ENCODE results near the gene PTPRT.

The PTPRT gene

DNA sequence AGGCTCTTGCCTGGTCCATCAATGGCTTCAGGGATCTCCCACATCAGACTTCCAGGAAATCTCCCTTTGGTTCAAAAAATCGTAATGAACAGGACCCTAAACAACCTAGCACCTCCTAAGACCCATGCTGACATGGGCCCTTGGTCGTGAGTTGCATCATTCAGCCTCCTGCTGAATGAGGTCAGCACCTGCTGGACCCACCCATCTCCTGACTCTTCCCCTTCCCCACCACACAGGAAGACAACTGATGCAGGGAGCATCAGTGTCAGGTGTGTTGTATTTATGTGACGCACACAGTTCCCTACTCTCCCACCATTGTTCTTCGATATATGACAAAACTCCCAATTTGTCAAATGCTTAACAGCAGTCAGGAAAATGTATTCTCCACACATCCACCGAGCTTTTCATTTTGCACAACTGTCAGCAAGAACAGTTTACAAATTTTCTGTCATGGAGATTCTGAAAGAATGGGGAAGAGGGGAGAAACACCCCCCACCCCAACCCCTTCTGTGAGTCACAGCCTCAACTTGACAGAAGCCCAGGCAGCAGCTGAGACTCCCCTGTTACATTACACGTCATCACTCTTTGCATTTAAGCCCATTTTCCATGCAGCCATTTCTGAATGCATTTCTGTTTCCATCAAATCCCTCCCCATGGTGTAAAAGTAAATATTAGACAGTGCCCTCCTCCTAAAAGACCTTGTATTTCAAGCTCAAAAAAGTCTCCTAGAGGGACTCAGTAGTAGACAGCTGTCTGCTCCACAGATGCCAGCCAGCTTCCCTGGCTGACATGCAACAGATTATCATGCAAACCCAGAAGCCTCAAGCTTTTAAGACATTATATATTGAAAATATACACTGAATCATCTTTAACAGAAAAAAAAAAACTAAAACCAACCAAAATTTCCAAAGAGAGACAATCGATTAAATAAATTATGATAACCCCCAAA lies 577.5 kb downstream of the PTPRT start:
- no peak for DNase-seq (ENCODE audit: low read depth)

DNA sequence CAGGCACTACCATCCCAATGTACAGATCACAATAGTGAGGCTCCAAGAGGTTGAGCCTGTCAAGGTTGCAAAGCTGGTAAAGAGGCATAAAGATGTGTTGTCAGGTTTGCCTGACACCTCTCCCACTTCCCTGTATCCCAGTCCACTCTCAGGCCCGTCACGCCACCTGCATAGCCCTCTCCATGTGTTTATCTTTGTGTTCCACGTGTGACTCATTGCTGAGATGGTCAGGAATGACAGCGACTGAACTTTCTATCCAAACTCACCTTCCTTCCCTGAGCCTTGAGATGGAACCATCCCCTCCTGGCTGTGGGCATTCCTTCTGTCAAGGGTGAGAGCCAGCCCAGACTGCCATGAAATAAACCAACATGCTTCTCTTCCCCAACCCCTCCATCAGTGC lies 578.3 kb downstream of the PTPRT start:
- no peak for DNase-seq (ENCODE audit: low read depth)

DNA sequence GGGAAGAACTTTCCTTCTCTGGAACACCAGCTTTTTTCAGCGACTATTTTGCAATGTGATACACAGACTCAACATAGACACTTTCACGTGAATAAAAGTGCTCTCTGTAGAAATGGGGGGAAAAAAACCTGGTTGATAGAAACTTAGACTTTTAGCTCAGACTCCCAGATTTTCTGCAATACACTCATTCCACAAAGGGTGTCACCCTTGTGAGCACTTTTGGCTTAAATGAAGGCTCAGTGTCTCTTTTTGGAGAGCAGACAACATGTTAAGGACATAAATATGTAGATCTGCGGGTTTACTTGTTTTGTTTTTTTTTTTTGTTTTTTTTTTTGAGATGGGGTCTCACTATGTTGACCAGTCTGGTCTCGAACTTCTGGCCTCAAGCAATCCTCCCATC lies 579.6 kb downstream of the PTPRT start:
- no peak for DNase-seq (ENCODE audit: low read depth)

DNA sequence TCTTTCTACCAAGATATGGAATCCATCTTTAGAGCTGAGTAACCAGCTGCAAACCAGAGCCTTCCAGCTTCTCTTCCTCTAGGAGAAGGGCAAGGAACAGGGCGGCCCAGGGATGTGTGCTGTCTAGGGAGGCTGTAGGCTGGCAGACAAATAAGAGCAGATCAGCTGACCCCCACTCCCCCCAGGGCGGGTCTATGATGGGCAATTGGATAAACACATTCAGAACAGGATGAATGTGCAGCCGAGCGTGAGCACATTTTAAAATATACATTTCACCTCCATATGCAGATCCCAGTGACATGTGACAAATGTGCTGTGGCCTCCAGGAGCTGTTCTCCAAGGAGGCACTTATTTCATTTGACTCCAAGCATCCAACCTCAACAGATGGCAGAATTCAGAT lies 580.1 kb downstream of the PTPRT start:
- DNase-seq (ENCODE audit: low read depth) = no peak

DNA sequence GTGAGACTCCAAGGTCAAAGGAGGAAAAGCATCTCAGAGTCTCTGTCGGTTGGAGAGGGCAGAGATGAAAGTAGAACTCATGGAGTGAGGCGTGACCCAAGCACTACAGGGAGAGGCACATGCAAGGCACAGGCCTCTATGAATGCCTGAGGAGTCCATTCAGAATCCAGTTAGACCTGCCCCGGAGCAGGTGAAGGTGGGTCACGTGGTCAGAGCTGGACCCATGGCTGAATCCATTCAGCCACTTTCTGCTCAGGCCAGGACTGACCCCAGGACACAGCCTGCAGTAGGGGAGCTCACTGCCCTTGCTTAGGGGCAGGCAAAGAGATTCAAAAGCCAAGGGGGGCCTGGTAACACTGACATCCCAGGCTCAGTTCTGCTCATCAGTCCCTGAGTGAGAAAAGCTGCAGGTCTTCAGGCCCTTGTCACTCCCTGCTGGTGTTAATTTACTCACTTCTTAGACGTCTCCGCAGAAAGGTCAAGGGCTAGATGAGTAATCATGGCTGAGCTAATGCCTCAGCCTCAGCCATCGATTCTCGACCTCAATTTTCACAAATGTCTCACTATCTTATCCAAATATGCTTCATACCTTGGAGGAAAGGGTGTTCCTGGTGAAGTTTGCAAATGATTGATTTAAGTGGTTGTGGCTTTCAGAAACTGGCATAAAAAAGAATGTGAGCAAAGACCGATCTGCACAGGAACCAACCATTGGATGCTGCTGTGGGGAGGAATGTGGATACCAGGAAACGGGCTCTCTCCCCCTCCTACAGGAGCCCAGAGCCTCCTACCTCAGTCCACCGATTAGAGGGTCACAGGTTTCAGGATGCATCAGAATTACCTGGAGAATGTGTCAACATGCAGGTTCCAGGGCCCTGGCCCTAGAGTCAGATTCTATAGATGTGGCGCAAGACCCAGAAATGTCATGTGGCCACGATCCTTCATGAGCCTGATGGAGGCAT lies 584.4 kb downstream of the PTPRT start:
- no peak for DNase-seq (ENCODE audit: low read depth)

DNA sequence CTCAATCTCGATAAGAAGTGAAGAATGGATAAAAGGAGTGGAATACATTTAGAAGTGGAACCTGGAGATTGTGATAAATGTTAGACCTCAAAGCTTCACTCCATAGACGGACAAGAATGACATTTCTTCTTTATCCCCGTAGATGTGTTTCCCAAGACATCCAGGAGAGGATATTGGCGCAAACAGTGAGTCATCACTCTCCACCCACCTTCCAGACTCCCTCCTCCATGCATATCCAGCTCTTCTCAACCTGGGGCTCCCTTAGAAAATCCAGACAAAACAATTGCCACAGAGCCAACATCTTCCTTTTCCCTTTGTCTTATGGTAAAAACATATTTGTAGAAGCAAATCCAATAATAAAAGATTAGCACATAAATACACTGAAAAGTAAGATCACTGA lies 586.1 kb downstream of the PTPRT start:
- DNase-seq (ENCODE audit: low read depth) = no peak

DNA sequence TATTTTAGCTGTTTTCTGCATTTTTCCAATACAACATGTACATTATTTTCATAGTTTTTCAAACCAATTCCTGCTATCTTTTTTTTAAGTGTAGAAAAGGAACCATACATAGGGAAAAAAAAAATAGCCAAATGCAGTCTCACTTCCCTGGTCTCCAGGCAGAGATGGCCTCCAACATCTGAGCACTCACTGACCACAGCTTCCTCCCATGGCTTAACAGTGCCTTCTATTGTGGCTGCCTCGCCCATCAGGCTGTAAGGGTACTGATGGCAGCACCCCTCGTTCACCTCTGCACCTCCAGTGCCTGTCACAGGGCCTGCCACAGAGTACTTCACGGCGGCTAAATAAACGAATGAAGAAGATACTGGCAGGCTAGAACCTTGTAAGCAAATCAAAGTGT lies 591.1 kb downstream of the PTPRT start:
- DNase-seq (ENCODE audit: low read depth) = no peak

DNA sequence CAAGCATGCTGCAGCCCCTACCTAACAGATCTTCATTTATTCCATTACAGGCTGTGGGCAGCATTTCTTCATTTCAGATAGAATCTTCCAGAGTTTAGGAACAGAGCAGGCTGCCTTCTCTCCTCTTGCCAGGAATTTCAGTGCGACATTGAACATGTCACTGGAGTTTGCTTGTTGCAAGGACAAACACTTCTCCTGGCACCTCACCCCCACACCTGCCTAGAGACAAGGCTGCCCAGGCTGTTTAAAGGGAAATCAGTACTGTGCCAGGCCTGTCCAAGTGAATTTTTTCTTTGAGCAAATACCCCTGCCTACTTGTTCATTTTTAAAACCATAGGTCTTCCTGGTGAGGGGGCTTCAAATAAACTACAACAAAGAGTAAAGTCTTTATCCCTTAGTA lies 594.1 kb downstream of the PTPRT start:
- no peak for DNase-seq (ENCODE audit: low read depth)

DNA sequence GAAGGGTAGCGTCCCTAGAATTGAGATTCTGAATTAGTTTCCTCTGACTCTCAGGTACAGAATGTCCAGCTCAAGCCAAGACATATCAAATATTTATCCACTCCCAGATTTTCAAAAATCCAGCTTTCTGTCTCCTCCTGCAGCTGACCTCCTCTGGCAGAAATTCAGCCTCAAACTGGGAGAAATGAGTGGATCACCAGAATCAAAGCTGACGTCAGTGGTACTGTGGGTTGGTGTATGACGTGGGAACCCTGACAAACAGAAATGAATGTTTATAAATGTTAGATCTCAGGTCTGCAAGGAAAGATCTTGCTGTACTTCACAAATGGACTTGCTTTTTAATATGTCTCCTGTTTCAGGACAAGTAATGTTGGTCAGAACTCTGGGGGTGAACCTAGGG lies 595.0 kb downstream of the PTPRT start:
- no peak for DNase-seq (ENCODE audit: low read depth)

DNA sequence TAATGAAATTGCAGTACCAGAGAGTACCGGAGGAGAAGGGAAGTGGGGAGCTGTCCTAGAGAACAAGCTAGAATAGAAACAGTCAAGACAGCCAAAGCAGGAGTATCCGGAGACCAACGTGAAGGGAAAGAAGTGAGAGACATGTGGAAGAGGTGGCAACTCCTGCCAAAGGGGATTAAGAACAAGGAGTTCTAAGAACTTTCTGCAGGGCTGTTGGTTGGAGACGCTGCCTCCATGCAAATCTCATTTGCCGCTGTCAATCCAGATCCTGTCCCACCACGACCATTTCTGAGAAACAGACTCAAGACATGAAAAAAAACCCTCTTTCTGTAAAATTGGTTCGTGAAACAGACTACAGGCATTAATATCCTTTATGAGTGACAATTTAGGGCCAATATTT lies 595.7 kb downstream of the PTPRT start:
- DNase-seq (ENCODE audit: low read depth) = no peak

DNA sequence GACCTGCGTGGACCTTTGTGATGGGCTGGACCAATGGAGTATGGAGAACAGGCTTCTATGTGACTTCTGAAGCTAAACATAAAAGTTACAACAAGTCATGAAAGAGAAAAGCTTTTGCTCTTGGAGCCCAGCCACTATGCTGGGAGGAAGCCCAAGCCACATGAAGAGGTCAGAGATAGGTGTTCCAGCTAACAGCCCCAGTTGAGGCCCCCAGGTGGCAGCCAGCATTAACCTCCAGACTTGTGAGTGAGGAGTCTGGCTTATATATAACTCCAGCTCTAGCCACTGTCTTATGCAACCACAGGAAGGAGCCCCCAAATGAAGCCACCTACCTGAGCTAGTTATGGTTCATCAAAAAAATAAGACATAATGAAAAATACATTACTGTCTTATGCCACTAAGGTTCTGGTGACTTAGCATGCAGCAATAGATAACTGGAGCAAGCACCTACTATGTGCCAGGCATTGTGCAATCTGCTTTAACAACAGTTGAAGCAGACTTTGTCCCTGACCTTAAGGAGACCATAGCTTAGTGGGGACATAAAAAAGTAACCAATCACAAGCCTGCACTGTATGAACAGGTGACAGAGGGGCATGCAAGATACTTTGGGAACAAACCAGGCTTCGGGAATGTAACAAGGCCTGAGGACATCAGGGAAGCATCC lies 599.6 kb downstream of the PTPRT start:
- no peak for DNase-seq (ENCODE audit: low read depth)

DNA sequence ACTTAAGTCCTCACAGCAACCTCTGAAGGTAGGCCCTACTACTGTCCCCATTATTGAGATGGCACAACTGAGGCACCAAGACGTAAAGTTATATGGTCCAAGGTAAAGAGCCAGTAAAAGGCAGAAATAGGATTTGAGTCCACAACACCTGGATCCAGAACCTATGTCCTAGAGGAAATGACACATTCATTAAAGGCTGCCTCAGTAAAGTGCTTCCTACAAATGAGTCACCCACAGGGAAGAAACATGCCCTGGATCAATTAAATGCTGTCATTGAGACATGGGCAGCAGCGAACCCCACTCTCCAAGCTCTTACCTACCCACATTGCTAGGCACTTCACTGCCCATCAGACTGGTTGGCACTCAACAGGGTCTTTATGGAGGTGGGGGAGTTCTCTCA lies 600.9 kb downstream of the PTPRT start:
- DNase-seq (ENCODE audit: low read depth) = no peak

DNA sequence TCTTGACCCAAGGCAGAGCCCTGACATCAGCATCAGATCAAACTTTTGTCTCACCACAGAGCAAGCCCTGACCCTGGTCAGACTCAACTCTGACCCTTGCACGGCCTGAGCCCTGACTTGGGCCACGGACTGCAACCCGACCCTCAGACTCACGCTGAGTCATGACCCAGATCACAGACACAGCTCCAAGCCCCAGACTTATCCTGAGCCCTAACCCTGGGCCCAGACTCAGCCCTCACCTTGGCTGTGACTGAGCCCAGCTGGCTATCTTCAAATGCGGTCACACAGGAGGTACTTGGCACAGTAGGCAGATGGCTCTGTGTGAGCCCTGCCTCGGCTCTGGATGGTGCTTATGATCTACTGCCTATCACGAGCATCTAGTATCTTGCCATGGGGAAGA lies 602.3 kb downstream of the PTPRT start:
- no peak for DNase-seq (ENCODE audit: low read depth)

DNA sequence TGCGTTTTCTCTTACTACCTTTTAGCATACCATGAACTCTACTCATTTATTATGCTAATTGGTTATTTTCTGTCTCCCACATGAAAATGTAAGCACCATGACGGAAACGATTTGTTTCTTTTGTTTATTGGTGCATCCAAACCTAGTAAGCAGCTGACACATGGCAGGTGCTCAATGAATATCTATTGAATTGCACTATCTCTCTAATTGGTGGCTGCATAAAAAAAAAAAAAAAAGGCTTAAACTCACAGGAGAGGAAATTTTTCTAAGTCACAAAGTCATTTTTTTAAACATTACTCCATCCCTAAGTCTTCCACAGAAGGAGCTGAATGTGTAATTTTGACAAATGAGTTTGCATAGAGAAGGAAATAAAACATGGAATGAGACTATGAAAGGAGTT lies 608.4 kb downstream of the PTPRT start:
- DNase-seq (ENCODE audit: low read depth) = no peak

DNA sequence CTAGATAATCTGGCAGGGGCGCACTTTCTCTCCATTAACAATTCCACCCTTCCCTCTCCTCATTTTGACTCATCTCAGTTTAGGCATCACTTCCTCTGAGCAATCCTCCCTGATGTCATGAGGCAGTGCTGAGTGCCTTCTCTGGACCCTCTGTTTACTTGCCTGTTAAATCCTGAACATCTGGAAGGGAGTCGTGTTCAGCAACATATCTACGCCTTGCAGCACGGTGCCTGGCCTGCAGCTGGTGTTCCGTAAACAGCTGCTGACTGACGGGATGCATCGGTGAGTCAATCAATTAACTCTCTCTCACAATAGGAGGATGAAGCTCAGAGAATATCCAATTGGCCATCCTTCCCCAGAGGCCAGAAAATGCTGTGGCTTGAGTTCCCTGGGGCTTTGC lies 613.5 kb downstream of the PTPRT start:
- DNase-seq (ENCODE audit: low read depth) = no peak

DNA sequence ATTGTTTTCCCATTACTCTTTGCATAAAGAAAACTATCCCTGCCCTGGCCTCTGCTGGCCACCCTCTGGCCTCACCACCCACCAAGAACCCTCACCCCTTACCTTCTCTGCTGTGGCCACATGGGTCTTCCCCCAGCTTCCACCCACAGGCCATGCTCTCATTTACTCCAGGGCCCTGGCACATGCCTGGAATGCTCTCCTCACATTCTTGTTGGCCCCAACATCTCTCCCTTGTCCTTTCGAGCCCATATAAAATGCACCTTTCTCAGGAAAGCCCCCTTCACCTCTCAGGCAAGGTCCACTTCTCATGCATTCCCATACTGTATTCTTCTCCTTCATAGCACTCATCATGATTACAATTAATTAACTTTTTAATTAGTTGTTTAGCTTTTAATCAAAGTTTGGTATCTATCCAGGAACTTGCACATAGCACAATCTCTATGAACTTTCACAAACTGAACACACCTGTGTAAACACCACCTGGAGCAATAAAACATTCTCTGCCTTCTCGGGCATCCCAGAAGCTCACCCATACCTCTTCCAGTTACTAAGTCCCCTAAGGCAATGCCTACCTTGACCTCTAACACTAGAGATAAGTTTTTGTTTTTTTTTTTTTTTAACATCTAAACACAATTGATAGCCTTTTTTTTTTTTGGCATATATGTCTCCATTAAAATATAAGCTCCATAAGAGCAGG lies 617.2 kb downstream of the PTPRT start:
- no peak for DNase-seq (ENCODE audit: low read depth)

DNA sequence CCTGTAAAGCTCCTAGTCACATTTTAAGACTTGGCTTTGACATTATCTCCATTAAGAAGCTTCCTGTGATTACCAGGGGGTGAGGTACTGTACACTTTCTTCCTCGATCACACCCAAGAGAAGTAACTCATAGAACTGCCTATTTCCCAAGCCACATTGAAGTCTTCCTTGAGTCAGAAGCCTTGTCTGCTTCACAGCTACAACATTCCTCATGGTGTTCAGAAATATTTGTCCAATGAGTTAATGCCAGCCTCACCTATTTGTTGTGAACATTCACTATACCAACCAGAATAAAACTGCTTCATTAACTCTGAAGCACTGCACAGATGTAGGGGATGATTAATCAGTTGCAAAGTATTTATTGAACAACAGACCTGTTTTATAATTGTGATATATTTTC lies 622.3 kb downstream of the PTPRT start:
- no peak for DNase-seq (ENCODE audit: low read depth)

DNA sequence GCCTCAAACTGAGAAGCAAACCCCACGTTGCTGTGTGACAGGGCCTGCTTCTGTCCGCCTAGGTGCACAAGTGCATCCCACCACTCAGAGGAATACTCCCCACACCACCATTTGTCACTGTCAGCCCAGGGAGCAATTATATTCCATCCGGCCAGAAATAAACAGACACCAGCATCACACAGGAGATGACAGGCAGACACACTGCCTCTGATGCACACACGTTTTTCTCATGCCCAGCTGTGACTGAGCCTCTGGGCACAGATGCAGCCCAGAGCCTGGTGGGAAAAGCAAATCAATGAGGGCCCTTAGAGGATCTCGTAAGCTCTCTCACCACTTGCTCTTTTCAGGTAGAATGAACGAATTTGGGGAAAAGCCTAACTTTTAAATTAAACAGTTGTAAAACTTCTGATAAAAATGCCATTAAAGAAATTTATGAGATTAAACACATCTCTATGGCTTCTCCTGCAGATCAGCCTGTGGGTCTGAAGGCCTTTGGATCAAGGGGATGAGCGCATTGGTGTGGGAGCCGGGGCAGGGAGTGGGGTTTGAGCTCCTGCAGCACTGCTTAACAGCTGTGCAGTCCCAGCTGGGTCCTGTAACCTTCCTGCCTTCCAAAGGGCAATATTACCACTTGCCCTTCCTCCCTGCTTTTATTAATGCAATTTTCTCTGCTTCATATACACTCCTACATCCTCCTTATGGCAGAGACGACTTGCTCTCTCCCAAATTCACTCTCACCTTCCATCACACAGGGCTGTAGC lies 624.3 kb downstream of the PTPRT start:
- no peak for DNase-seq (ENCODE audit: low read depth)

DNA sequence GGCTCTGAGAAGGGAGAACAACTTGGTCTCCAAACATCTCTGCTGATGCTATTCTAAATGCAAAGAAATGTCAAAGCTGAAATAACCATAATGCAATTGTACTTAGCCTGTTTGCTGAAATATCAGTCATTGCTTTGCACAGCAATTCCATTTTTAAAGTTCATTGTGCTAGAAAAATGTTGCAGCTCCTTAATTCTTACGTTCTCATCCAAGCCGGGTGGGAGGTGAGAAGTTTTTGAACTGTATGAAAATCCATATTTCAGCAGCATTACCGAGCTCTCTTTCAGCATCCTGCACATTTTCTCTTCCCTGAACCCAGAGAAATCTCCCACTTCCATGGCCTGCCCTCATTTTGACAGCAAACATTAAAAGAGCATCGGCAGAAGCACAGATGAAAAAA lies 630.0 kb downstream of the PTPRT start:
- DNase-seq (ENCODE audit: low read depth) = no peak

DNA sequence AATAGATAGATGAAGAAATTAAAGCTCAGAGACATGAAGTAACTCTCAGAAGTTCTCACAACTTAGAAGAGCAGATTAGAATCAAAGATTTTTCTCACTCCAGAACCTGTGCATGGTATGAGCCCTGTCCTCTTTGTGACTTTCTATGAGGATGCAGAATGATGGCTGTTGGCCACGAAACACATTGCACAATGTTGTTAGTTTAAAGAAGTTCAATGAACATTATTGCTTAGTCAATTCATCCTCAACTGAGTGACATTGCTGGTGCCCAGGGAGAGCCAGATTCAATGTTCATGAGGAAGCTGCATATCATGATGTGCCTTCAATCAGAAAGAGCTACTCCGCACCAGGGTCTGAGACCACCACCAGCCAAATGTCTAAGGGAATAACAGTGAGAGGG lies 633.1 kb downstream of the PTPRT start:
- DNase-seq (ENCODE audit: low read depth) = no peak

DNA sequence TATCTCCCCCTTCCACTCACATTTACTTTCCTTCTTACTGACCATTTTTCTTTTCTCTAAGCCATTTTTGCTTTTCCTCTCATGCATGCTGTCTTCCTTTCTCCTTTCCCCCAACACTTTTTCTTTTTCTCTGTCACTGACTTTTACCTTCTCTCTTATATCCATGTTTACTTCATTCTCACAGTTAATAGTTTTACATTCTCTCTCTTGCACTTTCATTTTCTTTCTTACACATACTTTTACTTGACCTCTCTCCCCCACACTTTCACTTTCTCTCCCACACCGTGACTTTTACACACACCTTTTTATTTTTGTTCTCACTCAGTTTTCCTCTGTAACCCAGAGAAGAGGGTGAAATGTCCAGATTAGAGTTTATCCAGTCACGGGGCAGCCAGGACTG lies 636.3 kb downstream of the PTPRT start:
- no peak for DNase-seq (ENCODE audit: low read depth)

Data from stimulated activated CD8-positive, alpha-beta memory T cell treated with anti-CD3 and anti-CD28 coated beads, Interleukin-15, amount 100 ng/mL, for 1 hour (primary cell).